NCI-H524 (cell line): ENCODE data around the gene PODXL2.

Experiments used
- DNase-seq, 2 experiments: peaks; one replicate each; lab custom pipeline; 2025; lab: John Stamatoyannopoulos, UW

The PODXL2 gene

DNA sequence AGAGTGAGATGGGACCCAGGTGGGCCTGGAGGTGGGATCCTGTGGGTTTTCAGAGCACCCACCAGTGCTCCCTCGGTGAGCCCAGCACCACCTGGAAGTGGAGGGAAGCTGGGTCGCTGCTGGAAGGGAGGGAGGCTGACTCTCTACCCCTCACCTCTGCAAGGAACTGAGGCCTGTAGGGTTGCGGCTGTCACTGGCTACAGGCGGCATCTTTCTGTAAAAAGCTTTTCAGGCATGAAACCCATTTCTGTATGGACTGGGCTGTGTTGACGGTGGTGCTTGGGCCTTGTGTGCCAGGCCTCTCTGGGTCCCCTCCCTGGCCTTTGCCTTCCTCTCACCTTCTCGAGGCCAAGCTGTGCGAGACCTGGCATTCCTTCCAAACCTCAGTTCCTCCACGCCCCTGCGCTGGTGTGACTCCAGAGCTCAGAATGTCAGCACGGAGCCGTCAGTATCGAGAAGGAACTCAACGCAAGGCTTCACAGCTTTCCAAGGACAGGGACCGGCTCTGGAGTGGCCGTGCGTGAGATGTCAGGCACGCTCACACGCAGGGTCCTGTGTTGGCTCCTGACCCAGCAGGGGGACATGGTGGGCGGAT, 60.4 kb downstream of the PODXL2 start:
- DNase-seq = no peak

DNA sequence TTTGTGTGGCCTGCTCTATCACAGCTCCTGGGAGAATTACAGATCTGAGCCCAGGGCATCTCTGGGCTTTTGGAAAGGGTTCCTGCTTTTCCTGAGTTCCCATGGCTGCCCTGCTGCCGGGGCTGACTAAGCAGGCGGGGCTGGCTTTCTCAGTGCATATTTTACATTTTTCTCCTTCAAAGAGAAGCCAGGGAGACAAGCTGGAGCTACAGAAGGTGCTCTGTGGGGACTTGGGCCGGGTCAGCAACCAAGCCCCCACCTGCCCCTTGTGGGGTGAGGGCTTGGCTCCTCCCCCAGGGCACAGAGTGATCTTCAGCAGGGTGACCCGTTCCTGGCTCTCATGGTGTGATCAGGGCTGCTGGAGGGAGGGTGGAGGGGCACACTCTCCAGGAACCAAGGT, 61.1 kb downstream of the PODXL2 start:
- no peak for DNase-seq

GRCh38 chr3:127690823-127691452, 62.0 kb downstream of the PODXL2 start:
- peak; percentile 68 to 81 for DNase-seq

GRCh38 chr3:127691489-127691888, 62.5 kb downstream of the PODXL2 start:
- no peak for DNase-seq

GRCh38 chr3:127691974-127692373, 63.0 kb downstream of the PODXL2 start:
- no peak for DNase-seq

- no peak for DNase-seq
These were observed 63.7 kb downstream of the PODXL2 start for GRCh38 chr3:127692501-127693335.

DNA sequence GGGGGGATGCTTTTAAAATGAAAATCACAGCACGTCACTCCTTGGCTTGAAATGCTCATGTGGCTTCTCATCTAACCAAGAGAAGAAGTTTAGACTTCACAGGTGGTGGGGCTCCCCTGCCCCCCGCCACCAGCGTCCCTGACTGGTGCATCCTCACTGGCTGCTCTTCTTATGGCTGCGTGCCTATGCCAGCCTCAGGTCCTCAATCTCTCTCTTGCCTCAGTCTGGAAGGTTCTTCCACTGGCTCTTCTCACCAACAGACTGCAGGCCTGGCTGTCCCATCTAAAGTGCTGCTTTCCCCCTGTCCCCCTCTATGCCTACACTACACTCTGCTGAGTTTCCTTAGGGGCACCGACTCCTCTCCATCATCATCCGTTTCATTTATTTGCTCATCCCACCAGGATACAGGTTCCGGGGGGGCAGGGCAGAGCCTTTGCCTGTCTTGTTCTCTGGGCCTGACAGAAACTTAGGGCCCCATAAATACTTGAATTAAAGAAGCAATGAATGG, 64.4 kb downstream of the PODXL2 start:
- no peak for DNase-seq

- peak; percentile 47 to 85 for DNase-seq
These were observed 65.7 kb downstream of the PODXL2 start for GRCh38 chr3:127694467-127695215.

- DNase-seq = peak; percentile 88 to 92
These were observed 68.7 kb downstream of the PODXL2 start for GRCh38 chr3:127697551-127698240.

- DNase-seq = peak in 1 of 2 experiments; percentile 48
These were observed 69.3 kb downstream of the PODXL2 start for GRCh38 chr3:127698286-127698685.

- no peak for DNase-seq
These were observed 69.9 kb downstream of the PODXL2 start for GRCh38 chr3:127698691-127699415.

GRCh38 chr3:127699416-127700300, 70.7 kb downstream of the PODXL2 start:
- peak; percentile 100 for DNase-seq

DNA sequence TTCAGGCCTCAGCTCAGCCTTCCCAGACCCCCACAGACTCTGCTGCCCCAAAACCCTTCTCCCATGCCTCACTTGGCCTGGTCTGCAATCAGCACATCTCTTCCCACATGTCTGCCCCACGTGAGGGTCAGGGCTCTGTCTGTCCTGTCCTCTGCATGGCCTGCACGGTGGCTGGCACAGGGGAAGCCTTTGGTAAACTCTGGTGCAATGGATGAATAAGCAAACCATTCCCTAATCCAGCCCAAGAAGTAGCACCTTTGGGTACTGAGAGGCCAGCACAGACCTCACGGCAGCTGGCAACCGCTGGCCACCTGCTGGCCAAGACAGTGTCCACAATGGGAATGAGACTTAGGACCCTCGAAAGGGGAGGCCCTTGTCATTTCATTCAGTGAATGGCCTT, 71.4 kb downstream of the PODXL2 start:
- DNase-seq = peak in 1 of 2 experiments; percentile 52

DNA sequence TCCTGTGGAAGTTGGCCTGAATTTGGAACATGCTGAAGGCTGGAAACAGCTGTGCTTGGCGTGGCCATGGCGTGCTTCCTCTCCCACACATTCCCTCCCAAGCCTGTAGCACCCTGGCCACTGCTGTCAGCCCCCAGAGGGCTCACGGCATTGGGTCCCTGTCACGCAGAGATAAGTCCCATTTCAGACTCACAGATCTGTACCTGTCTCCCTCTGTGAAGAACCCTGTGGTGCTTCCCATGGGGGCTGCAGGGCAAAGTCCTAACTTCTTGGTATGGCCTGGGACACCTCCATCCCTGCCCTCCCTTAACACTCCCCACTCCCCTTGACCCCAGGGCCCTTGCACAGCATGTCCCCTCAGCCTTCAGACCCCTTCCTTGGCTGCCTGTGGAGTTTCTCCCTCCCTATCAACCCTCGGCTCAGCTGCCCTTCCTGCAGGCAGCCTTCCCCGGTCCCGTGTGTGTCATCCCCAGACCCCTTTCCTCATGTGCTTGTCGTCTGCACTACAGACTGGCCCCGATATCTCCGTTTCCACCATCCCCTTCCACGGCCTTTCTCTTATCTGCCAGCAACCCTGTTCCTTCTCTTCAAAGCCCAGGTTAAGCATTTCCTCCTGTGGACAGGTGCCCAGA, 72.4 kb downstream of the PODXL2 start:
- DNase-seq = no peak

DNA sequence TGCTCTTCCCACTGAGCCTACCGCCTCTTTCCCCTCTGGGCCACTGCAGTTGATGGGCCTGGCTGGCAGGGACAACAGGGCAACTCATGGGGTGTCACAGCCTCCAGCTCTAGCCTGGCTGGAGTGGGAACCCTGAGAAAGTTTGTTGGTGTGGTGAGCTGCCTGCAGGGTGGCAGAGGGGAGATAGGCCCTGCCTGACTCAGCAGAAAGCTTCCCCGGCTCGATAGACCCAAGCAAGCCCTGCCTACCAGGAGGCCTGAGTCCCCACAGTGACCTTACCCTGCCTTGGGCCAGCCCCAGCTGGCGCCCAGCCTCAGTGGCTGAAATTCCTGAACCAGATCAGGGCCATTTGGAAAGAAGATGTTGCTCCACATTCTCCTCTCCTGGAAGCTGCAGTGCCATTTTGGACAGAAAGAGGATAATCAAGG, 73.2 kb downstream of the PODXL2 start:
- DNase-seq = no peak

DNA sequence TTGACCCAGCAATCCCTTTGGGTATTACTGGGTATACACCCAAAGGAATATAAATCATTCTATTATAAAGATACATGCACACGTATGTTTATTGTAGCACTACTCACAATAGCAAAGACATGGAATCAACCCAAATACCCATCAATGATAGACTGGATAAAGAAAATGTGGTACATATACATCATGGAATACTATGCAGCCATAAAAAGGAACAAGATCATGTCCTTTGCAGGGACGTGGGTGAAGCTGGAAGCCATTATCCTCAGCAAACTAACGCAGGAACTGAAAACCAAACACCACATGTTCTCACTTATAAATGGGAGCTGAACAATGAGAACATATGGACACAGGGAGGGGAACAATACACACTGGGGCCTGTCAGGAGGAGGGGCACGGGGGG, 75.9 kb downstream of the PODXL2 start:
- DNase-seq = peak; percentile 70 to 84

- DNase-seq = no peak
These were observed 77.3 kb downstream of the PODXL2 start for GRCh38 chr3:127706312-127706711.

DNA sequence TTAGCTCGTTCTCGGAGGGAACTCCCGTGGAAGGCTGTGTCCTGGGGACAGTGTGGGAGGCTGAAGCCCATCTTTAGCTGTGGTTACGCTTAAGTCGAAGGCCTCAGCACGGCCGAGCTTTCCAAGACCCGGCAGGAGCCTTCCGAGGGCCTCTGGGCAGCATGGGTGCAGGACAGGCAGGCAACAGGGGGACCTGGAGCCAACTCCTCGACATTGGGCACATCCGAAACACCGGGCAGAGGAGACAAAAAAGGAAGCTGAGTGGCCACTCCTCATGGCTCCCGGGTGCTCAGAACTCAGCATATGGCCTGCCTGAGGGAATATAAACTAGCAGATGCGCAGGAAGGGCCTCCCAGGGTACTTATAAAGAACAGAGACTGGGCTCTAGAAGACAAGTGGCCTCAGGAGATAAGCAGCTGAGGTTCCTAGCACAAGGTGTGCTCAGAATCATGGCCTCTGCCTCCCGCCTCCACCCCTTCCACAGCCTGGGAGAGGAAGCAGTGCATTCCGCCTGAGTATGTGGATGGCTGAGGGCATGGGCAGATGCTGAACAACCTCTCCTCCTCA, 77.9 kb downstream of the PODXL2 start:
- peak; percentile 94 to 98 for DNase-seq

DNA sequence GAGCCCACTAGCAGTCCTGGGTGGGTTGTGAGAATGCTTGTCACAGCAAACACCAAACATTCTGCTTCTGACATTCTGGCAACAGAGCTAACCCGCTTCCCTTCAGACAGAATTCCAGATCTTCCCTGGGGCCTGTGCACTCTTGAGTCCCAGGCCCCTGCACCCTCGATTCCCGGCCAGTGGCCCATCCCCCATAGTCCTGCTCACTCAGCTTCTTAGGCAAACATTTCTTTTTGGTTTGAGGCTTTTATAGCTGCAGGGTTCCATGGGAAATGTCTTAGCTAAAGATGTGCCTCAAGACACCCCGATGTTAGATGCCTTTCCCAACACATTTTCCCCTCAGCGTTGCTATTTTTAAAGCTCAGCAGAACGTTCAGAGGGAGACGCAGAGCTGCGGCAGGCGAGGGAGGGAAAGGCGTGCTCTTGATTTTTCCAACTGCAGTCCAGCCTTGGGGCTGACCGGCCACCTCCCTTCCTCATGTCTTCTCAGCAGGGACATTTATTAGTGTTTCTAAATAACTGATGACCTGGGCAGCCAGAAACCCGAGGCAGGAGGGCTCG, 78.9 kb downstream of the PODXL2 start:
- DNase-seq = no peak
